Activated naive CD8-positive, alpha-beta T cell treated with anti-CD3 and anti-CD28 coated beads, Interleukin-2, amount 10 ng/mL, durations not matched to agents 7 days and 5 days (primary cell): ENCODE data around the gene HDAC5. TPM values are rescaled to one million over a fixed set of nuclear protein-coding genes. Genes with fewer than 3 reads are reported as not detected.

Experiments
- ATAC-seq: fragments of 150-1000 bp; cut with Tn5 transposase; one replicate; pipeline ENCODE4 v1.10.0; 2021; ENCODE audit warnings: low read depth, moderate library complexity
- POLR2A ChIA-PET: fragments of 350-600 bp; sonication (Branson Sonifier 250); formaldehyde crosslinking; loops from one replicate; lab custom pipeline; 2021; ENCODE audit warnings: antibody characterized with exemption; lab: Charles Lee
- DNase-seq: peaks from one replicate; pipeline ENCODE4 v3.0.0; 2021
- H3K27ac Mint-ChIP-seq: one replicate; pipeline ENCODE4 v1.8.0; 2022; ENCODE audit warnings: mild to moderate bottlenecking, mixed read lengths
- H3K27me3 Mint-ChIP-seq: one replicate; pipeline ENCODE4 v1.8.0; 2022; ENCODE audit warnings: mild to moderate bottlenecking, moderate library complexity, mixed read lengths
- H3K36me3 Mint-ChIP-seq: one replicate; pipeline ENCODE4 v1.8.0; 2021; ENCODE audit warnings: mild to moderate bottlenecking, mixed read lengths
- H3K4me1 Mint-ChIP-seq: one replicate; pipeline ENCODE4 v1.8.0; 2021; ENCODE audit warnings: mixed read lengths
- H3K4me3 Mint-ChIP-seq: one replicate; pipeline ENCODE4 v1.8.0; 2022; ENCODE audit warnings: mild to moderate bottlenecking, moderate library complexity, mixed read lengths
- H3K9me3 Mint-ChIP-seq: one replicate; pipeline ENCODE4 v1.8.0; 2021; ENCODE audit warnings: mixed read lengths
- total RNA-seq, 2 experiments: library from RNA; stranded (reverse); gene quantifications; one replicate each; pipeline ENCODE4 v1.2.3, GENCODE V29; 2021

HDAC5 gene
- total RNA-seq, 2 experiments from 2014 or later = 46.2 to 48.4 TPM

GRCh38 chr17:44071772-44072171 lies 51.7 kb downstream of the HDAC5 start:
- Mint-ChIP-seq H3K4me1 (peaks cover 18% of the 10 kb centered on the region), H3K4me3 (peak overlapping the region; percentile 97), H3K27me3 (no peaks in the 10 kb centered on the region), H3K27ac (peak overlapping the region; percentile 27), H3K9me3 (no peaks in the 10 kb centered on the region), H3K36me3 (no peaks in the 10 kb centered on the region)
- ATAC-seq (no peak), DNase-seq (no peak)
- POLR2A ChIA-PET = no interaction called here

- H3K9me3 Mint-ChIP-seq = no peaks in the 10 kb centered on the region
- H3K27ac Mint-ChIP-seq = peak overlapping the region; percentile 93
- POLR2A ChIA-PET = interaction anchor here (0.7 to 1.6 kb wide), 2 partner anchors 52 to 154 kb away, joined by 4 to 8 read pairs; partner anchors contain the start of gene HDAC5
- H3K4me3 Mint-ChIP-seq = peak overlapping the region; percentile 97
- H3K27me3 Mint-ChIP-seq = no peaks in the 10 kb centered on the region
- DNase-seq = no peak
- peaks cover 20% of the 10 kb centered on the region for H3K4me1 Mint-ChIP-seq
- ATAC-seq = peak; percentile 48
- no peaks in the 10 kb centered on the region for H3K36me3 Mint-ChIP-seq
Observed at GRCh38 chr17:44071198-44071520, 52.3 kb downstream of the HDAC5 start.

DNA sequence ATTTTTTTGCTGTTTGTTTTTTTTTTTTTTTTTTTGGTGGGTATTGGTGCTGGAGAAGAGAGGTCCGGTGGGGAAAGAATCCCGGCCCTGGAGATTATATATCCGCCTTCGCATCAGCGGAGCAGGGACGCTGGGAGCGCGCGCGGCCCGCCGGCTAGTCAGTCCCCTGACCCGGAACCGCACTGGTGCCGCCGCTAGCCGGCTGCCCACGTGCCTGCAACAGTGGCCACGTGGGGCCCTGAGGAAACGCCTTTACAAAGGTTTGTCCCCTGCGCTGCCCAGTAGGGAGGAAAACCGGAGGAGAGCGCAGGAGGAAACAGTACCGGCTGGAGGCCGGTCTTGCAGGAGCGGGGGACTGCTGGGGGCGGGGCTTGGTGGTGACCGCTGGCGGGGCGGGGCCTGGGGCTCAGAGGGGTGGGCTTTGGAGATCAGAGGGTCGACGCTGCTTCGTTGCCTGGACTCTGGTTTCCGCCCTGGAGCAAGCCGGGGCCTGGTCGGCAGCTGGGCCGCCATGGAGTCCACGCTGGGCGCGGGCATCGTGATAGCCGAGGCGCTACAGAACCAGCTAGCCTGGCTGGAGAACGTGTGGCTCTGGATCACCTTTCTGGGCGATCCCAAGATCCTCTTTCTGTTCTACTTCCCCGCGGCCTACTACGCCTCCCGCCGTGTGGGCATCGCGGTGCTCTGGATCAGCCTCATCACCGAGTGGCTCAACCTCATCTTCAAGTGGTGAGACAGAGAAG lies 52.8 kb downstream of the HDAC5 start, which contains the start of gene G6PC3:
Gene G6PC3 (plus strand): TSS at position 281 of the 743 bp plus-strand sequence. CDS start 231 bp downstream, at position 512.
- Mint-ChIP-seq H3K27ac (peak within 1 kb of the TSS; percentile 93), H3K4me3 (peak within 1 kb of the TSS; percentile 97), H3K27me3 (no peaks in the 10 kb centered on the region), H3K9me3 (no peaks in the 10 kb centered on the region), H3K4me1 (peaks cover 22% of the 10 kb centered on the region), H3K36me3 (peaks cover 3% of the 10 kb centered on the region)
- ATAC-seq = peak; percentile 74
- POLR2A ChIA-PET = interaction anchor here (0.6 to 1.6 kb wide), 6 partner anchors 9 to 154 kb away, joined by 3 to 9 read pairs (median 5); partner anchors contain the start of gene HDAC5
- peak; percentile 83 for DNase-seq

DNA sequence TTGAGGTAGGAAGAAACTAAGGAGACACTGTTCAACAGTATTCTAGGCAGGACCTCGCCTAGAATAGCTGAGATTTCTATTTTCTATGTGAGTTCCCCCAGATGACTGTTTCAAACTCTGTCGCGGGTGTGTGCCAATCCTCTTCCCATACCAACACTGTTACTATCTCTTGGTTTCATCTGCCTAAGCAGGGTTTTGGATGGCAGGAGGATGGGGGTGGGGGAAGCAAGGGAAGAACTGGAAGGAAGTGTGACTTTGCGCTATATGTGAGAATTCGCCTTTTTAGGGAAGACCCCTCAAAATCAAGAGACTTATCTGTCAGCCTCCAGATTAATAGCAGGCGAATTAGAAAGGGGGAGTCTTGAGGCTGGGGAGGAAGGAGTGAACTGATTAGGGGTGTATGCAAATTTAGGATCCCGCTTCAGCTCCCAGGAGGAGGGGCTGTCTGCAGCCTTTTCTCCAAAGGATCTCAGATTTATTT lies 53.4 kb downstream of the HDAC5 start:
- no peak for ATAC-seq
- Mint-ChIP-seq H3K4me3 (peak overlapping the region; percentile 97), H3K9me3 (no peaks in the 10 kb centered on the region), H3K27ac (peak overlapping the region; percentile 93), H3K36me3 (peaks cover 6% of the 10 kb centered on the region), H3K27me3 (no peaks in the 10 kb centered on the region), H3K4me1 (peaks cover 26% of the 10 kb centered on the region)
- no peak for DNase-seq
- POLR2A ChIA-PET = interaction anchor here (0.6 to 1.6 kb wide), 5 partner anchors 9 to 53 kb away, joined by 3 to 9 read pairs (median 6); partner anchors contain the start of gene HDAC5

DNA sequence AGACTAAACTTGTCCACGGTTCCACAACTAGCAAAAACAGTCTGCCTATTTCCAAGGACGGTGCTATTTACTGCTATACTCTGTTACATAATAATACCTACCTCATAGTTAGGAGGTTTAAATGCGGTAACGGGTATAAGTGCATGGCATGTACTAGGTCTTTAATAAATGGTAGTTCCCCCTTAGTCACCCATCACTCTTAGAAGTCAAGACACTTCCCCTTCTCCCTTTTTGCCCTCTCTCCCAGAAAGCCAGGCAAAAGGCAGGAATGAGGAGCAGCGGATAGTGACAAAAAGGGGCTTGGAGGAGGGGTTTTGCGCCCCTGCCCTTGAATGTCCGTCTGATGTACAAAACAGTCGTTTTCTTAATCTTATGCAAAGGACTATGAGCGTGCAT lies 55.9 kb downstream of the HDAC5 start:
- DNase-seq (no peak), ATAC-seq (no peak)
- POLR2A ChIA-PET = interaction anchor here (1.0 kb wide), 1 partner anchor 105 kb away, joined by 4 read pairs; no protein-coding TSS in a partner anchor
- Mint-ChIP-seq H3K36me3 (peaks cover 10% of the 10 kb centered on the region), H3K4me1 (peaks cover 36% of the 10 kb centered on the region), H3K27ac (peak overlapping the region; percentile 97), H3K27me3 (no peaks in the 10 kb centered on the region), H3K4me3 (no peak overlapping the region), H3K9me3 (no peaks in the 10 kb centered on the region)

DNA sequence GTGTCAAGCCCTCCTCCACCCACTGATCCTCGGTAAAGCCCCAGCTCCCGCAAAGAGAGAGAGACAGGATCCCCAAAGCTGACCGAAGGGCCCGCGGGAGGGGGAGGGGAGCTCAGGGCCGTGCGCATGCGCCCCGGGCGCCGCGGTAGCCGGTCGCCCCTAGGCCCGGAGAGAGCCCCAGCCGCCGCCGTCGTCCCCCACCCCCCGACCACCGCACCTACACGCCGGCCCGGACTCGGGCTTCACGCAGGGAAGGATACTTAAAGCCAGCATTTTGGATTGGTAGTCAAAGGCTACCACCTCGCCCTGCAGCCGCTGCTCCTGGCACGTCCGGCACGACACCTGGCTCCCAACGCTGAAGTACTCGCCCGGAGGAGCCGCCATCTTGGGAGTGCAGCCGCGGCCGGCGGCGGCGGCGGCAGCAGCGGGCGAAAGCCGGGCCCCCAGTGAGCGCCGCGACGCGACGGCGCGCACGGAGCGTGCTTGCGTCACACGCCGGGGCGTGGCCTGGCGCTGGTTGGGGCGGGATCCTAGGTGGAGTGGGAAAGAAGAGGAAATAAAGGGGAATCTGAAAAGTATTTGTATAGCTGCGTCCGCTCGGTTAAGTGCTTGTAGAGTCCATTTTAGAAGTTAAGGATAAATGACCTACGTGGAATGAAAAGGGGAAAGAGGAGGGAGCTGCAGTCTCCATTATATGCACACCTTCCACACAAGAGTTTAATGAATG lies 57.1 kb downstream of the HDAC5 start, which contains the start of gene LSM12:
Gene LSM12 (minus strand): TSS at position 468 of the 727 bp plus-strand sequence. CDS start 84 bp downstream, at position 384.
- Mint-ChIP-seq H3K9me3 (no peaks in the 10 kb centered on the region), H3K4me3 (peak within 1 kb of the TSS; percentile 99), H3K36me3 (peaks cover 15% of the 10 kb centered on the region), H3K27ac (peak within 1 kb of the TSS; percentile 97), H3K27me3 (no peaks in the 10 kb centered on the region), H3K4me1 (peaks cover 35% of the 10 kb centered on the region)
- POLR2A ChIA-PET = interaction anchor here (0.5 to 2.0 kb wide), 9 partner anchors 11 to 706 kb away, joined by 3 to 10 read pairs (median 4); partner anchors contain the start of genes HDAC5 and UBTF
- ATAC-seq (peak; percentile 75), DNase-seq (peak; percentile 97)

- POLR2A ChIA-PET = interaction anchor here (0.7 to 2.0 kb wide), 4 partner anchors 11 to 705 kb away, joined by 3 to 10 read pairs (median 4); partner anchors contain the start of gene HDAC5
- H3K4me3 Mint-ChIP-seq = peak overlapping the region; percentile 99
- peaks cover 34% of the 10 kb centered on the region for H3K4me1 Mint-ChIP-seq
- no peaks in the 10 kb centered on the region for H3K9me3 Mint-ChIP-seq
- no peaks in the 10 kb centered on the region for H3K27me3 Mint-ChIP-seq
- H3K27ac Mint-ChIP-seq = peak overlapping the region; percentile 97
- peak; percentile 43 for DNase-seq
- peaks cover 17% of the 10 kb centered on the region for H3K36me3 Mint-ChIP-seq
- ATAC-seq = no peak
Observed at GRCh38 chr17:44065668-44066203, 57.7 kb downstream of the HDAC5 start.

DNA sequence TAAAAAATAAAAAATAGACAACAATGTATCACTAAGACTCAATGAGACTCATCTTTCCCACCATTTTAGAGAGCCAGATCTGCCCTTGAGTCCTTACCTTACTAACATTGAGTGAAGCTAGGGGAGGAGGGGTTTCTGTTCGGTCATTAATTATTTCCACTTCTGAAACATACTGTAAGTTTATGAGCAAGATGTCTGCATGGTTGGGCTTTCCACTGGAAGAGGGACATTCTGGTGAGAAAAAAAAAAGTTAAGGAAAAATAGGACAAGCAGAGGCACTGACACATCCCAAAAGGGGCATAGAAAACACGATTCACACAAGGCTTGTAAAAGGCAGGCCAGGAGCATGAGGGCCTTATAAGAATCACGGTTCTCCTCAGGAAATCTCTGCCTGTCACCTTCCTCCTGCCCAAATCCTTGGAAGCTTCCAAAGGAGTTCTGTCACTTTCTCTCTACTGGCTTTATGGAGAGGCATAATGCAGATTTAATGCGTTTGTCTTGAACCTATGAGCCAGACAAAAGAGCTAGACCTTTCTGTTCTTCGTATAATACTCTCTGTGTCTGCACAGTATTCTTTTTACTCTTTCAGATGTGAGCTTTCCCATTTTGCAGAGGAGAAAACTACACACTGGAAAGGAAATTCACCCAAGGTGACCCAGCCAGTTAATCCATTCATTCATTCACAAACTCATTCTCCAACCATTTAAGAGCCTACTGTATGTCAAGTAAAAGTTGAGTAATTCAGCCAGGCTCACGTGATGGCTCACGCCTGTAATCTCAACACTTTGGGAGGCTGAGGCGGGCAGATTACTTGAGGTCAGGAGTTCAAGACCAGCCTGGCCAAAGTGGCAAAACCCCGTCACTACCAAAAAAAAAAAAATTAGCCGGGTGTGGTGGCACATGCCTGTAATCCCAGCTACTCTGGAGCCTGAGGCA lies 59.5 kb downstream of the HDAC5 start:
- Mint-ChIP-seq H3K4me1 (peaks cover 41% of the 10 kb centered on the region), H3K4me3 (peak overlapping the region; percentile 17), H3K36me3 (peaks cover 26% of the 10 kb centered on the region), H3K9me3 (no peaks in the 10 kb centered on the region), H3K27ac (no peak overlapping the region), H3K27me3 (no peaks in the 10 kb centered on the region)
- ATAC-seq = no peak
- POLR2A ChIA-PET = no interaction called here
- no peak for DNase-seq

DNA sequence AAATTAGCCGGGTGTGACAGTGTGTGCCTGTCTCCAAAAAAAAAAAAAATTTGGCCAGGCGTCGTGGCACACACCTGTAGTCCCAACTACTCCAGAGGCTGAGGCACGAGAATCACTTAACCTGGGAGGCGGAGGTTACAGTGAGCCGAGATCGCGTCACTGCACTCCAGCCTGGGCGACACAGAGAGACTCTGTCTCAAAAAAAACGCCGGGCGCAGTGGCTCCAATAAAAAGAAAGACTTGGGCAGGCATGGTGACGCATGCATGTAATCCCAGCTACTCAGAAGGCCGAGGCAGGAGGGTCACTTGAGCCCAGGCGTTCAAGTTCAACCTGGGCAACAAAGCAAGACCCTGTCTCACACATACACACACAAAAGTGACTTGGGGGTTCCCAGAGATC lies 60.6 kb downstream of the HDAC5 start:
- no peaks in the 10 kb centered on the region for H3K27me3 Mint-ChIP-seq
- peaks cover 35% of the 10 kb centered on the region for H3K36me3 Mint-ChIP-seq
- H3K27ac Mint-ChIP-seq = no peak overlapping the region
- no peak overlapping the region for H3K4me3 Mint-ChIP-seq
- peaks cover 44% of the 10 kb centered on the region for H3K4me1 Mint-ChIP-seq
- H3K9me3 Mint-ChIP-seq = no peaks in the 10 kb centered on the region
- DNase-seq (no peak), ATAC-seq (no peak)
- POLR2A ChIA-PET = no interaction called here

DNA sequence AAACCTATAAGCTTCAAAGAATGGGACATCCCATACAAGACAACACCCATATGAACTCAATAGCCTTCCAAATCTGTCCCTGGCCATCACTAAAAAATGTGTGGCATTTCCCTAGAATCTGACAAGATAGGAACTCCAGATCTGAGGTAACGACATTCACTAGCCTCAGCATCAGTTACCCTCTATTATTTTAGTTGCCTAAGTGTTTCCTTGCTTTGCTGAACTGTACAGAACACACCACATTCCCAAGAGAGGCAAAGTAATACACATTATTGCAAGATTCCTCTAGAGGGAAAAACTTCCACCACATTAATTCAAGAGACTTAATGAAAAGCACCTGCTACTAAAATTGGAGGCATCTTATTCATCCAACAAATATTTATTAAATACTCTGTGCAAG lies 62.0 kb downstream of the HDAC5 start:
- Mint-ChIP-seq H3K9me3 (no peaks in the 10 kb centered on the region), H3K4me3 (no peak overlapping the region), H3K36me3 (peaks cover 35% of the 10 kb centered on the region), H3K27me3 (no peaks in the 10 kb centered on the region), H3K4me1 (peaks cover 40% of the 10 kb centered on the region), H3K27ac (peak overlapping the region; percentile 10)
- no peak for ATAC-seq
- DNase-seq = no peak
- POLR2A ChIA-PET = interaction anchor here (0.6 kb wide), 2 partner anchors 9 to 13 kb away, joined by 3 to 4 read pairs; no protein-coding TSS in a partner anchor

DNA sequence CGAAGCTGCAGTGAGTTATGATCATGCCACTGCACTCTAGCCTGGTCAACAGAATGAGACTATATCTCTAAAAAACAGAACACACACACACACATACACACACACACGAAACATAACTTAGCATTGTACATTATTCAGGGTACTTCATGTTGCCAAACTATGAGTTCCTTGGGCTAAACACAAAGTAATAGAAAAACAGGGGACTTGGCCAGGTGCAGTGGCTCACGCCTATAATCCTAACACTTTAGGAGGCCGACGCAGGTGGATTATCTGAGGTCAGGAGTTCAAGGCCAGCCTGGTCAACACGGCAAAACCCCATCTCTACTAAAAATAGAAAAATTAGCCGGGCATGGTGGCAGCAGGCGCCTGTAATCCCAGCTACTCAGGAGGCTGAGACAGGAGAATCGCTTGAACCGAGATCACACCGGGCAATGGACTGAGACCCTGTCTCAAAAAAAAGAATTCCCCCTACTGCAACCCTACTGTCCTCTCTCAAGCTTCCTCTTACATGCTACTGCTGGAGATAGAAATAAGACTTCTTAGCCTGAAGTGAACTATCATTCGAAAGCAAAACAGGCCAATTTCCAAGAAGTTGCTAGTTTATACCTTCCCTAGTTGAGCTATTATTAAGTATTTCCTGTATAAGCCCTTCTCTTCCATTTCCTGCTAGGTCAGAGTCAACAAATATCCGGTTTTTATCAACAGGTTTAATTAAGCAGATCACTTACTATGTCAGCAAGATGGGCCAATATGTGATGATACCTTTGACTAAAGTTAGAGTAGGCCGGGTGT lies 64.1 kb downstream of the HDAC5 start:
- H3K27me3 Mint-ChIP-seq = no peaks in the 10 kb centered on the region
- H3K36me3 Mint-ChIP-seq = peaks cover 31% of the 10 kb centered on the region
- DNase-seq (no peak), ATAC-seq (no peak)
- POLR2A ChIA-PET = interaction anchor here (0.7 kb wide), 1 partner anchor 45 kb away, joined by 3 read pairs; no protein-coding TSS in a partner anchor
- H3K4me1 Mint-ChIP-seq = peaks cover 34% of the 10 kb centered on the region
- H3K9me3 Mint-ChIP-seq = no peaks in the 10 kb centered on the region
- no peak overlapping the region for H3K27ac Mint-ChIP-seq
- H3K4me3 Mint-ChIP-seq = no peak overlapping the region
